CD14-positive monocyte (primary cell): ENCODE data around the gene TEDC1. TPM values are rescaled to one million over a fixed set of nuclear protein-coding genes. Genes with fewer than 3 reads are reported as not detected.

Source experiments
- DNase-seq, 3 donors: peaks; one replicate each; pipeline ENCODE4 v3.0.0-alpha.2; 2011 to 2022
- H2AFZ ChIP-seq: 2 replicates; pipeline ENCODE4 v1.6.0; 2012; ENCODE audit warnings: mild to moderate bottlenecking, low read depth, low read length, inconsistent platforms; ENCODE audit not compliant: insufficient read depth, poor library complexity, severe bottlenecking
- H3K27ac ChIP-seq, 2 donors: 1 replicate in 1 of 2; 2 replicates in 1 of 2; pipeline ENCODE4 v1.5.1; 2012 to 2013; ENCODE audit warnings: low read length in 2 of 2, control low read depth in 1 of 2, inconsistent platforms in 1 of 2, low read depth in 1 of 2, mild to moderate bottlenecking in 1 of 2
- H3K27me3 ChIP-seq, 2 donors: one replicate each; pipeline versions ENCODE4 v1.6.0 to v1.6.1; 2011 to 2013; ENCODE audit warnings: low read length in 2 of 2; ENCODE audit not compliant: control insufficient read depth in 2 of 2, insufficient read depth in 2 of 2
- H3K36me3 ChIP-seq, 2 donors: replicated peaks in 1 of 2; 1 replicate in 1 of 2; 2 replicates in 1 of 2; pipeline versions ENCODE4 v1.5.1 to v1.6.1; 2012 to 2013; ENCODE audit warnings: low read length in 2 of 2, control low read depth in 1 of 2, inconsistent platforms in 1 of 2, mild to moderate bottlenecking in 1 of 2; ENCODE audit not compliant: insufficient read depth in 2 of 2, control insufficient read depth in 1 of 2
- H3K4me1 ChIP-seq, 2 donors: 1 replicate in 1 of 2; 2 replicates in 1 of 2; pipeline versions ENCODE4 v1.5.1 to v1.6.1; 2012 to 2013; ENCODE audit warnings: low read length in 2 of 2, control low read depth in 1 of 2, inconsistent platforms in 1 of 2, mild to moderate bottlenecking in 1 of 2, moderate library complexity in 1 of 2; ENCODE audit not compliant: insufficient read depth in 2 of 2, control insufficient read depth in 1 of 2
- H3K4me2 ChIP-seq: replicated peaks from 2 replicates; pipeline ENCODE3; 2012; ENCODE audit warnings: low read length, moderate library complexity, mild to moderate bottlenecking; ENCODE audit not compliant: poor library complexity, severe bottlenecking; ENCODE audit errors: extremely low read depth
- H3K4me3 ChIP-seq, 3 experiments: fragments of 200-600 bp in 1 of 3; sonication (generic) in 1 of 3; replicated peaks in 1 of 3; 1 replicate in 2 of 3; 2 replicates in 1 of 3; pipeline ENCODE4 v1.5.1; 2011 to 2013; ENCODE audit warnings: low read length in 3 of 3, mild to moderate bottlenecking in 3 of 3, control low read depth in 2 of 3, low read depth in 2 of 3, inconsistent platforms in 1 of 3, moderate library complexity in 1 of 3
- H3K79me2 ChIP-seq: 2 replicates; pipeline ENCODE4 v1.6.0; 2012; ENCODE audit warnings: mild to moderate bottlenecking, control low read depth, inconsistent platforms, low read length, moderate library complexity; ENCODE audit not compliant: insufficient read depth
- H3K9ac ChIP-seq: 2 replicates; pipeline ENCODE4 v1.6.0; 2017; ENCODE audit warnings: low read length, mild to moderate bottlenecking; ENCODE audit not compliant: insufficient read depth, poor library complexity, severe bottlenecking
- H3K9me3 ChIP-seq, 2 donors: replicated peaks in 1 of 2; 1 replicate in 1 of 2; 2 replicates in 1 of 2; pipeline versions ENCODE4 v1.5.1 to v1.6.1; 2012 to 2013; ENCODE audit warnings: low read length in 2 of 2, control low read depth in 1 of 2; ENCODE audit not compliant: control insufficient read depth in 1 of 2, insufficient read depth in 1 of 2
- H4K20me1 ChIP-seq: 2 replicates; pipeline ENCODE4 v1.6.0; 2012; ENCODE audit warnings: mild to moderate bottlenecking, low read length, control low read depth, moderate library complexity; ENCODE audit not compliant: insufficient read depth
- H3K27ac Mint-ChIP-seq, 7 donors: one replicate each; pipeline ENCODE4 v1.8.0; 2020; ENCODE audit warnings: mild to moderate bottlenecking in 7 of 7, mixed read lengths in 7 of 7, moderate library complexity in 6 of 7, inconsistent platforms in 2 of 7
- H3K27me3 Mint-ChIP-seq, 3 donors: one replicate each; pipeline ENCODE4 v1.8.0; 2021 to 2022; ENCODE audit warnings: low read depth in 3 of 3, mild to moderate bottlenecking in 3 of 3, mixed read lengths in 3 of 3, moderate library complexity in 3 of 3, inconsistent platforms in 1 of 3
- H3K36me3 Mint-ChIP-seq, 2 donors: one replicate each; pipeline ENCODE4 v1.8.0; 2020; ENCODE audit warnings: mixed read lengths in 2 of 2, inconsistent platforms in 1 of 2, mild to moderate bottlenecking in 1 of 2
- H3K4me1 Mint-ChIP-seq: one replicate; pipeline ENCODE4 v1.8.0; 2020; ENCODE audit warnings: mild to moderate bottlenecking, mixed read lengths
- H3K4me3 Mint-ChIP-seq, 2 donors: one replicate each; pipeline ENCODE4 v1.8.0; 2020; ENCODE audit warnings: mild to moderate bottlenecking in 2 of 2, mixed read lengths in 2 of 2, moderate library complexity in 1 of 2
- H3K9me3 Mint-ChIP-seq, 7 donors: one replicate each; pipeline ENCODE4 v1.8.0; 2020 to 2022; ENCODE audit warnings: mixed read lengths in 7 of 7, mild to moderate bottlenecking in 6 of 7, moderate library complexity in 6 of 7, inconsistent platforms in 2 of 7
- WGBS: methylation state at CpG from one replicate; pipeline ENCODE4 v1.1.5; 2013; ENCODE audit warnings: missing lambda C conversion rate; ENCODE audit not compliant: insufficient coverage; 5-methylcytosine and 5-hydroxymethylcytosine counted together
- intact Hi-C, 2 donors: fragments of 100-400 bp; cut with micrococcal nuclease; formaldehyde crosslinking; loops; one replicate each; pipeline versions ENCODE4 v1.15.0 to v1.15.1; 2023
- polyA plus RNA-seq, 3 donors: library from polyadenylated mRNA; depleted of rRNA in 1 of 3; unstranded in 2 of 3; stranded (reverse) in 1 of 3; fragments of 300-500 nt in 2 of 3; fragments of >200 nt in 1 of 3; fragmentation: Illumina TruSeq in 2 of 3; gene quantifications; 1 replicate in 2 of 3; 2 replicates in 1 of 3; pipeline ENCODE4 v1.2.3, GENCODE V29; 2012 to 2021
- TF ChIP-seq, protein P1 (sequence below): fragments of 200-600 bp; IDR thresholded peaks from one replicate; pipeline ENCODE4 v1.8.0; 2022; ENCODE audit warnings: antibody characterized with exemption, mild to moderate bottlenecking

The TEDC1 gene
- polyA plus RNA-seq, 3 donors, result 7.8 to 23.4 (median 9.0) TPM

DNA sequence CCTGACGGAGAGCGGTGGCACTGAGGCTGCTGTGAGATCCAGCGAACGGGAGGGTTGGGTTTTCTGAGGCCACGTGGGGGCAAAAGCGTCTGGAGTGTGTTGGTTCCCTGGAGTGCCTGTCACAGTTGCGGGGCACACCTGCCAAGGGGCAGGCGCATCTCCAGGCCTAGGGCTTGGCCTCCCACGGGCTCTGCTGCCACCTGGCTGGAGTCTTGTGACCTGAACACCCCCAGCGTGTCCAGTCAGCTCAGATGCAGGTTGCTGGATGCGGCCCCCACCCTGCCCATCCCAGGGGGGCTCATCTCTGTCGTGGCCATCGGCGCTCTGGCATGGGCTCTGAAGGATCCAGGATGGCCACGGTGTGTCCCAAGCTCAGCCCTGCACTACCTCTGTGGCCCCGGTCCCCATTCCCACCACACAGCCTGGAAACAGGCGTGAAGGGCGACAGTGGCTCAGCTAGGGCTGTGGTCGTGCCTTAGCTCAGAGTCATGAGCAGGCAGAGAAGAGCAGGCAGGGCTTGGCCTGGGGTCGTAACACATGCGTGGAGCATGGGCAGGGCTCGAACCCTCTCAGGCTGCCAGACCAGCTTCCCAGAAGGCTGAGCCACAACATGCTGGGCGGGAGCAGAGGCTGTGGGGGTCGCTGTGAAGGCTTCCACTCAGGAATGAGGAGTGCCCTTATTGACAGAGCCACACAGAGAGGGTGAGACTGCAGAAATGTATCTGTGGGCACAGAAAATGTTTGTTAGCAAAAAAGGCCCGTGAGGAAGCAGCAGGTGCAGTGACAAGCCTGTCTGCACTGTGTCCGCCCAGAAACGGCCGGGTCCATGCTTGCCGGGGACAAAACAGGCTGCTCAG lies 40.0 kb upstream of the TEDC1 start:
- TF ChIP-seq, protein P1, sequence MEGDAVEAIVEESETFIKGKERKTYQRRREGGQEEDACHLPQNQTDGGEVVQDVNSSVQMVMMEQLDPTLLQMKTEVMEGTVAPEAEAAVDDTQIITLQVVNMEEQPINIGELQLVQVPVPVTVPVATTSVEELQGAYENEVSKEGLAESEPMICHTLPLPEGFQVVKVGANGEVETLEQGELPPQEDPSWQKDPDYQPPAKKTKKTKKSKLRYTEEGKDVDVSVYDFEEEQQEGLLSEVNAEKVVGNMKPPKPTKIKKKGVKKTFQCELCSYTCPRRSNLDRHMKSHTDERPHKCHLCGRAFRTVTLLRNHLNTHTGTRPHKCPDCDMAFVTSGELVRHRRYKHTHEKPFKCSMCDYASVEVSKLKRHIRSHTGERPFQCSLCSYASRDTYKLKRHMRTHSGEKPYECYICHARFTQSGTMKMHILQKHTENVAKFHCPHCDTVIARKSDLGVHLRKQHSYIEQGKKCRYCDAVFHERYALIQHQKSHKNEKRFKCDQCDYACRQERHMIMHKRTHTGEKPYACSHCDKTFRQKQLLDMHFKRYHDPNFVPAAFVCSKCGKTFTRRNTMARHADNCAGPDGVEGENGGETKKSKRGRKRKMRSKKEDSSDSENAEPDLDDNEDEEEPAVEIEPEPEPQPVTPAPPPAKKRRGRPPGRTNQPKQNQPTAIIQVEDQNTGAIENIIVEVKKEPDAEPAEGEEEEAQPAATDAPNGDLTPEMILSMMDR, result no peak
- H3K4me3 ChIP-seq, result no peak overlapping the region
- H3K9me3 Mint-ChIP-seq, result no peaks in the 10 kb centered on the region
- no peak overlapping the region for H3K9ac ChIP-seq
- H3K4me1 ChIP-seq, result no peaks in the 10 kb centered on the region
- no peaks in the 10 kb centered on the region for H3K79me2 ChIP-seq
- no peaks in the 10 kb centered on the region for H3K27me3 ChIP-seq
- DNase-seq, result no peak
- intact Hi-C loops, result no loop called here
- no peak overlapping the region for H3K27ac ChIP-seq
- H3K4me3 Mint-ChIP-seq, result no peak overlapping the region
- no peak overlapping the region for H2AFZ ChIP-seq
- no peak overlapping the region for H3K4me2 ChIP-seq
- peaks cover 49 to 62% of the 10 kb centered on the region in 2 donors for H3K36me3 ChIP-seq
- H4K20me1 ChIP-seq, result peaks cover 9% of the 10 kb centered on the region
- no peak overlapping the region for H3K27ac Mint-ChIP-seq
- H3K4me1 Mint-ChIP-seq, result no peaks in the 10 kb centered on the region
- H3K36me3 Mint-ChIP-seq, result peaks cover 43 to 74% of the 10 kb centered on the region in 2 donors
- H3K9me3 ChIP-seq, result no peaks in the 10 kb centered on the region
- 96% methylated on average over 25 of the region's 29 CpGs for WGBS
- no peaks in the 10 kb centered on the region for H3K27me3 Mint-ChIP-seq

DNA sequence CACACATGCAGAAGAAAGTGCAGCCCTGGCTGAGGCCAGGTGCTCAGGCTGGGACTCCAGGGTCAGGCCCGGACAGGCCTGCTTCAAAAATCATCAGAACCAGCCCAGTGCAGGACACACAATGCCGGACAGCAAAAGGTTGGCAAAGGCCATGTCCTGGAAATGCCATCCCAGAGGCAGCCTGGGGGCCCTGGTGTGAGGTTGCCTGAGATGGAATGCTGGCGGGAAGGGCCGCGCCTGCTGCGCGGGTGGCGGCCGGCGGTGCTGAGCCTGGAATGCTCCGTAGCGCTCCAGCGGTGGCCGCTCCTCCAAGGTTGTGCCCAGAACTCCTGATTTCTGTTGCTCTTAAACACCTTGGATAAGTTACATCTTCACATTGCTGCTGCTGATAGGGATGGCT lies 38.1 kb upstream of the TEDC1 start:
- no peak overlapping the region for H3K4me2 ChIP-seq
- Mint-ChIP-seq H3K27ac (peak overlapping the region in 1 of 7 donors; percentile 14), H3K27me3 (no peaks in the 10 kb centered on the region), H3K4me1 (no peaks in the 10 kb centered on the region), H3K4me3 (no peak overlapping the region), H3K36me3 (peaks cover 43 to 77% of the 10 kb centered on the region in 2 donors), H3K9me3 (no peaks in the 10 kb centered on the region)
- no peak overlapping the region for H3K4me3 ChIP-seq
- H3K9ac ChIP-seq, result no peak overlapping the region
- H3K27ac ChIP-seq, result no peak overlapping the region
- H4K20me1 ChIP-seq, result peaks cover 9% of the 10 kb centered on the region
- no peaks in the 10 kb centered on the region for H3K9me3 ChIP-seq
- no peaks in the 10 kb centered on the region for H3K4me1 ChIP-seq
- H3K27me3 ChIP-seq, result no peaks in the 10 kb centered on the region
- H2AFZ ChIP-seq, result no peak overlapping the region
- no peak for DNase-seq
- intact Hi-C loops, result no loop called here
- H3K36me3 ChIP-seq, result peaks cover 64 to 77% of the 10 kb centered on the region in 2 donors
- H3K79me2 ChIP-seq, result no peaks in the 10 kb centered on the region
- WGBS, result 82% methylated on average over 14 of the region's 14 CpGs
- TF ChIP-seq, protein P1, result no peak
